Iris pigment epithelial cell (primary cell): ENCODE measurements around the gene ASTN2.

Experiments
- DNase-seq: peaks from one replicate; pipeline ENCODE4 v3.0.0-alpha.2; 2011; ENCODE audit warnings: low read depth

Gene ASTN2

GRCh38 chr9:116453785-116454184 is 961.1 kb downstream of the ASTN2 start:
- no peak for DNase-seq

GRCh38 chr9:116452634-116453033 is 962.2 kb downstream of the ASTN2 start:
- no peak for DNase-seq

GRCh38 chr9:116452227-116452626 is 962.6 kb downstream of the ASTN2 start:
- no peak for DNase-seq

GRCh38 chr9:116451500-116452115 is 963.2 kb downstream of the ASTN2 start:
- no peak for DNase-seq

GRCh38 chr9:116450378-116451139 is 964.3 kb downstream of the ASTN2 start:
- DNase-seq: peak; percentile 78

- DNase-seq: no peak
These were observed 964.9 kb downstream of the ASTN2 start for GRCh38 chr9:116449949-116450348.

GRCh38 chr9:116448431-116448830 is 966.4 kb downstream of the ASTN2 start:
- no peak for DNase-seq

- no peak for DNase-seq
These were observed 966.9 kb downstream of the ASTN2 start for GRCh38 chr9:116447934-116448333.

- DNase-seq: no peak
These were observed 972.3 kb downstream of the ASTN2 start for GRCh38 chr9:116442528-116442927.

GRCh38 chr9:116437411-116438370 is 977.2 kb downstream of the ASTN2 start:
- no peak for DNase-seq

GRCh38 chr9:116436121-116436520 is 978.7 kb downstream of the ASTN2 start:
- no peak for DNase-seq

- no peak for DNase-seq
These were observed 979.2 kb downstream of the ASTN2 start for GRCh38 chr9:116435706-116436105.

GRCh38 chr9:116434314-116434713 is 980.5 kb downstream of the ASTN2 start:
- DNase-seq: no peak

GRCh38 chr9:116432051-116432450 is 982.8 kb downstream of the ASTN2 start:
- DNase-seq: no peak

GRCh38 chr9:116430849-116431248 is 984.0 kb downstream of the ASTN2 start:
- DNase-seq: no peak

GRCh38 chr9:116425244-116425643 is 989.6 kb downstream of the ASTN2 start:
- no peak for DNase-seq

- no peak for DNase-seq
These were observed 991.7 kb downstream of the ASTN2 start for GRCh38 chr9:116423149-116423548.

- no peak for DNase-seq
These were observed 992.5 kb downstream of the ASTN2 start for GRCh38 chr9:116422119-116422979.

GRCh38 chr9:116420993-116421538 is 993.8 kb downstream of the ASTN2 start:
- DNase-seq: no peak

GRCh38 chr9:116419181-116419580 is 995.7 kb downstream of the ASTN2 start:
- DNase-seq: no peak

GRCh38 chr9:116417464-116417863 is 997.4 kb downstream of the ASTN2 start:
- DNase-seq: no peak
